Measurements from ENCODE around the gene DPEP2NB.

DPEP2NB gene

DNA sequence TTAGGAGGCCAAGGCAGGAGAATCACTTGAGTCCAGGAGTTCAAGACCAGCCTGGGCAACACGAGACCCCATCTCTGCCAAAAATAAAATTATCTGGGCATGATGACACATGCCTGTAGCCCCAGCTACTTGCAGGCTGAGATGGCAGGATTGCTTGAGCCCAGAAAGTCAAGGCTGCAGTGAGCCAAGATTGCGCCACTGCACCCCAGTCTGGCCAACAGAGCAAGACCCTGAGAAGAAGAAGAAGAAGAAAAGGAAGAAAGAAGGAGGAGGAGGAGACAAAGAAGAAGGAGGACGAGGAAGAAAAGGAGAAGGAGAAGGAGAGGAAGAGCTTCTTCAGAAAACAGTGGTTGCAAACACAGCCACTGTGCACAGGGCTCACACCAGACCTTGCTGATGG lies 27.0 kb downstream of the DPEP2NB start:
- Histone ChIP-seq H4K20me1 (ENCODE audit: control insufficient read depth, insufficient read depth, low read depth, low read length) (no peaks in the 10 kb centered on the region), H3K4me2 (ENCODE audit: low read length) (no peak overlapping the region), H3K27ac (ENCODE audit: low read depth, low read length) (no peak overlapping the region), H3K36me3 (ENCODE audit: control insufficient read depth, low read length) (no peaks in the 10 kb centered on the region), H3K27me3 (ENCODE audit: control insufficient read depth, low read length) (no peaks in the 10 kb centered on the region), H3K9me2 (replicated peaks; ENCODE audit: control insufficient read depth, low read length) (no peaks in the 10 kb centered on the region), H3K79me2 (ENCODE audit: control insufficient read depth, low read length) (no peaks in the 10 kb centered on the region), H3K4me3 (ENCODE audit: low read length) (no peak overlapping the region), H3K9me3 (ENCODE audit: control insufficient read depth, insufficient read depth, low read length) (no peaks in the 10 kb centered on the region), H3F3A (ENCODE audit: control insufficient read depth, insufficient read depth) (no peaks in the 10 kb centered on the region), H3K4me1 (ENCODE audit: control insufficient read depth, low read length) (peaks cover 35% of the 10 kb centered on the region)
- TF ChIP-seq CTCF (IDR thresholded peaks at IDR 0.05; ENCODE audit: low read depth, low read length, poor library complexity, severe bottlenecking) (no peak), EZH2phosphoT487 (IDR thresholded peaks at IDR 0.05; ENCODE audit: borderline replicate concordance, low read length) (no peak)

- Histone ChIP-seq H3K27me3 (ENCODE audit: control insufficient read depth, low read length) (no peaks in the 10 kb centered on the region), H3K27ac (ENCODE audit: low read depth, low read length) (no peak overlapping the region), H3F3A (ENCODE audit: control insufficient read depth, insufficient read depth) (no peaks in the 10 kb centered on the region), H3K4me3 (ENCODE audit: low read length) (no peak overlapping the region), H3K9me3 (ENCODE audit: control insufficient read depth, insufficient read depth, low read length) (no peaks in the 10 kb centered on the region), H3K4me1 (ENCODE audit: control insufficient read depth, low read length) (peaks cover 27% of the 10 kb centered on the region), H3K79me2 (ENCODE audit: control insufficient read depth, low read length) (no peaks in the 10 kb centered on the region), H3K4me2 (ENCODE audit: low read length) (no peak overlapping the region), H4K20me1 (ENCODE audit: control insufficient read depth, insufficient read depth, low read depth, low read length) (no peaks in the 10 kb centered on the region), H3K9me2 (replicated peaks; ENCODE audit: control insufficient read depth, low read length) (no peaks in the 10 kb centered on the region), H3K36me3 (ENCODE audit: control insufficient read depth, low read length) (no peaks in the 10 kb centered on the region)
- TF ChIP-seq EZH2phosphoT487 (IDR thresholded peaks at IDR 0.05; ENCODE audit: borderline replicate concordance, low read length) (no peak), CTCF (IDR thresholded peaks at IDR 0.05; ENCODE audit: low read depth, low read length, poor library complexity, severe bottlenecking) (no peak)
Measured at GRCh38 chr16:67987460-67988160, 28.1 kb downstream of the DPEP2NB start.

DNA sequence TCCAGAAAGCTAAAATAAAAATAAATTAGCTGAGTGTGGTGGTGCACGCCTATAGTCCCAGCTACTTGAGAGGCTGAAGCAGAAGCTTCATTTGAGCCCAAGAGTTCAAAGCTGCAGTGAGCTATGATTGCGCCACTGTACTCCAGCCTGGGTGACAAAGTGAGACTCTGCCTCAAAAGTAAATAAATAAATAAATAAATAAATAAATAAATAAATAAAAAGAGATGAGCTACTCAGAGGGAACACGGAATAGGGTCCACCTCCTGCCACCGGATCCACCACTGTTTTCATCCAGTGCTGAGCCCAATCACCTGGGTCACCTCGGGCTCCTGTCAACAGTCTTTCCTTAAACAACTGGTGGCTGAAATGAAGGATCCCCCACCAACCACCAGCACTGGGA lies 28.8 kb downstream of the DPEP2NB start:
- Histone ChIP-seq H3K9me3 (ENCODE audit: control insufficient read depth, insufficient read depth, low read length) (no peaks in the 10 kb centered on the region), H3K36me3 (ENCODE audit: control insufficient read depth, low read length) (no peaks in the 10 kb centered on the region), H3K79me2 (ENCODE audit: control insufficient read depth, low read length) (no peaks in the 10 kb centered on the region), H3K4me1 (ENCODE audit: control insufficient read depth, low read length) (peaks cover 24% of the 10 kb centered on the region), H3K27me3 (ENCODE audit: control insufficient read depth, low read length) (no peaks in the 10 kb centered on the region), H3F3A (ENCODE audit: control insufficient read depth, insufficient read depth) (no peaks in the 10 kb centered on the region), H3K4me2 (ENCODE audit: low read length) (no peak overlapping the region), H3K9me2 (replicated peaks; ENCODE audit: control insufficient read depth, low read length) (no peaks in the 10 kb centered on the region), H4K20me1 (ENCODE audit: control insufficient read depth, insufficient read depth, low read depth, low read length) (no peaks in the 10 kb centered on the region), H3K4me3 (ENCODE audit: low read length) (no peak overlapping the region), H3K27ac (ENCODE audit: low read depth, low read length) (no peak overlapping the region)
- TF ChIP-seq CTCF (IDR thresholded peaks at IDR 0.05; ENCODE audit: low read depth, low read length, poor library complexity, severe bottlenecking) (no peak), EZH2phosphoT487 (IDR thresholded peaks at IDR 0.05; ENCODE audit: borderline replicate concordance, low read length) (no peak)

Measured in DOHH2 (cell line).